Astrocyte (in vitro differentiated cells and primary cell): ENCODE results near the gene STX11. TPM values are rescaled to one million over a fixed set of nuclear protein-coding genes. Genes with fewer than 3 reads are reported as not detected.

ENCODE experiments used
- DNase-seq: peaks from one replicate; pipeline ENCODE4 v3.0.0-alpha.2; 2010; ENCODE audit warnings: low read depth
- FAIRE-seq: peaks from 2 replicates; lab custom pipeline; 2011; peaks lifted over from hg19 to GRCh38; lab: Jason Lieb, UNC
- H2AFZ ChIP-seq: 2 replicates; pipeline ENCODE4 v1.6.0; 2012; ENCODE audit warnings: low read depth, low read length, inconsistent platforms
- H3K27ac ChIP-seq: 2 replicates; pipeline ENCODE4 v1.5.1; 2011; ENCODE audit warnings: low read depth, low read length, inconsistent platforms
- H3K27me3 ChIP-seq: 2 replicates; pipeline ENCODE4 v1.6.0; 2011; ENCODE audit warnings: low read length, inconsistent platforms; ENCODE audit not compliant: insufficient read depth
- H3K36me3 ChIP-seq: 2 replicates; pipeline ENCODE4 v1.5.1; 2011; ENCODE audit warnings: low read length, inconsistent platforms; ENCODE audit not compliant: insufficient read depth
- H3K4me1 ChIP-seq: 2 replicates; pipeline ENCODE4 v1.5.1; 2011; ENCODE audit warnings: low read length, inconsistent platforms; ENCODE audit not compliant: insufficient read depth
- H3K4me2 ChIP-seq: 2 replicates; pipeline ENCODE4 v1.6.0; 2012; ENCODE audit warnings: low read length, inconsistent platforms
- H3K4me3 ChIP-seq: 2 replicates; pipeline ENCODE4 v1.5.1; 2011; ENCODE audit warnings: low read depth, mild to moderate bottlenecking, low read length, inconsistent platforms; ENCODE audit not compliant: insufficient read depth
- H3K79me2 ChIP-seq: 2 replicates; pipeline ENCODE4 v1.6.0; 2012; ENCODE audit warnings: mild to moderate bottlenecking, low read length, inconsistent platforms; ENCODE audit not compliant: insufficient read depth
- H3K9ac ChIP-seq: 2 replicates; pipeline ENCODE4 v1.6.0; 2012; ENCODE audit warnings: mild to moderate bottlenecking, low read length, inconsistent platforms
- H3K9me3 ChIP-seq: 2 replicates; pipeline ENCODE4 v1.5.1; 2012; ENCODE audit warnings: low read depth, mild to moderate bottlenecking, low read length, inconsistent platforms; ENCODE audit not compliant: insufficient read depth
- H4K20me1 ChIP-seq: 2 replicates; pipeline ENCODE4 v1.6.0; 2012; ENCODE audit warnings: low read length, inconsistent platforms; ENCODE audit not compliant: insufficient read depth
- H3K27ac Mint-ChIP-seq: one replicate; pipeline ENCODE4 v1.8.0; 2021; ENCODE audit warnings: mild to moderate bottlenecking, mixed read lengths; ENCODE audit not compliant: unreplicated experiment
- H3K27me3 Mint-ChIP-seq: one replicate; pipeline ENCODE4 v1.8.0; 2021; ENCODE audit warnings: low read depth, mixed read lengths; ENCODE audit not compliant: unreplicated experiment
- H3K36me3 Mint-ChIP-seq: one replicate; pipeline ENCODE4 v1.8.0; 2021; ENCODE audit warnings: low read depth, mixed read lengths; ENCODE audit not compliant: unreplicated experiment
- H3K4me1 Mint-ChIP-seq: one replicate; pipeline ENCODE4 v1.8.0; 2021; ENCODE audit warnings: low read depth, mixed read lengths; ENCODE audit not compliant: unreplicated experiment
- H3K4me3 Mint-ChIP-seq: one replicate; pipeline ENCODE4 v1.8.0; 2021; ENCODE audit warnings: mild to moderate bottlenecking, moderate library complexity, mixed read lengths; ENCODE audit not compliant: unreplicated experiment
- H3K9me3 Mint-ChIP-seq: one replicate; pipeline ENCODE4 v1.8.0; 2021; ENCODE audit warnings: mild to moderate bottlenecking, mixed read lengths; ENCODE audit not compliant: unreplicated experiment
- CTCF ChIP-seq: IDR thresholded peaks from 2 replicates; pipeline ENCODE4 v1.5.1; 2011; ENCODE audit warnings: low read depth, mild to moderate bottlenecking, inconsistent platforms, low read length, moderate library complexity; ENCODE audit not compliant: insufficient read depth
- EZH2 ChIP-seq: IDR thresholded peaks from 2 replicates; pipeline ENCODE4 v1.6.1; 2012; ENCODE audit warnings: mild to moderate bottlenecking, low read length, inconsistent platforms; ENCODE audit not compliant: insufficient read depth
- total RNA-seq: library from RNA; stranded (reverse); gene quantifications from 2 replicates; pipeline ENCODE4 v1.2.1, GENCODE V29; 2021

STX11 gene
- total RNA-seq, 1 donor from 2014 or later = 2.0 TPM

GRCh38 chr6:144152334-144152900 lies 2.1 kb downstream of the STX11 start:
- TF ChIP-seq EZH2 (no peak), CTCF (no peak)
- FAIRE-seq = no peak
- H3K27me3 Mint-ChIP-seq = peaks cover 38% of the 10 kb centered on the region

GRCh38 chr6:144153260-144153659 lies 2.9 kb downstream of the STX11 start:
- Mint-ChIP-seq H3K4me1 (peaks cover 13% of the 10 kb centered on the region), H3K27me3 (peaks cover 29% of the 10 kb centered on the region), H3K27ac (no peak overlapping the region), H3K4me3 (no peak overlapping the region), H3K36me3 (no peaks in the 10 kb centered on the region), H3K9me3 (no peaks in the 10 kb centered on the region)
- Histone ChIP-seq H3K9me3 (no peaks in the 10 kb centered on the region), H3K9ac (no peak overlapping the region), H3K4me3 (no peak overlapping the region), H3K79me2 (no peaks in the 10 kb centered on the region), H3K4me2 (no peak overlapping the region), H3K27ac (no peak overlapping the region), H2AFZ (no peak overlapping the region), H3K36me3 (no peaks in the 10 kb centered on the region), H3K27me3 (peaks cover 3% of the 10 kb centered on the region), H4K20me1 (no peaks in the 10 kb centered on the region), H3K4me1 (peaks cover 16% of the 10 kb centered on the region)
- TF ChIP-seq EZH2 (no peak), CTCF (no peak)
- FAIRE-seq (no peak), DNase-seq (no peak)

More at GRCh38 chr6:144152334-144152900, 2.1 kb downstream of the STX11 start:
- Histone ChIP-seq H3K36me3 (no peaks in the 10 kb centered on the region), H3K27ac (no peak overlapping the region), H3K9me3 (no peaks in the 10 kb centered on the region), H2AFZ (no peak overlapping the region), H3K79me2 (no peaks in the 10 kb centered on the region), H4K20me1 (no peaks in the 10 kb centered on the region), H3K4me1 (peaks cover 11% of the 10 kb centered on the region), H3K4me3 (no peak overlapping the region), H3K4me2 (no peak overlapping the region), H3K9ac (no peak overlapping the region), H3K27me3 (peaks cover 3% of the 10 kb centered on the region)
- no peak overlapping the region for H3K4me3 Mint-ChIP-seq
- H3K36me3 Mint-ChIP-seq = no peaks in the 10 kb centered on the region
- no peak for DNase-seq
- peaks cover 7% of the 10 kb centered on the region for H3K4me1 Mint-ChIP-seq
- H3K9me3 Mint-ChIP-seq = no peaks in the 10 kb centered on the region
- no peak overlapping the region for H3K27ac Mint-ChIP-seq

GRCh38 chr6:144153971-144154370 lies 3.7 kb downstream of the STX11 start:
- H3K79me2 ChIP-seq = no peaks in the 10 kb centered on the region

More at GRCh38 chr6:144153971-144154370, 3.7 kb downstream of the STX11 start:
- Histone ChIP-seq H3K4me3 (no peak overlapping the region), H3K4me2 (no peak overlapping the region), H4K20me1 (no peaks in the 10 kb centered on the region), H3K9me3 (no peaks in the 10 kb centered on the region), H3K27ac (no peak overlapping the region), H2AFZ (no peak overlapping the region), H3K9ac (no peak overlapping the region), H3K27me3 (peaks cover 3% of the 10 kb centered on the region), H3K36me3 (no peaks in the 10 kb centered on the region), H3K4me1 (peaks cover 23% of the 10 kb centered on the region)
- Mint-ChIP-seq H3K4me1 (peaks cover 18% of the 10 kb centered on the region), H3K9me3 (no peaks in the 10 kb centered on the region), H3K36me3 (no peaks in the 10 kb centered on the region), H3K27ac (no peak overlapping the region), H3K4me3 (no peak overlapping the region), H3K27me3 (peaks cover 24% of the 10 kb centered on the region)
- TF ChIP-seq EZH2 (no peak), CTCF (no peak)
- FAIRE-seq (no peak), DNase-seq (no peak)
